H9 (cell line): ENCODE data around the gene SLC39A7. TPM values are rescaled to one million over a fixed set of nuclear protein-coding genes. Genes with fewer than 3 reads are reported as not detected.

ENCODE experiments used
- DNase-seq: peaks from one replicate; pipeline ENCODE4 v3.0.0-alpha.2; 2017
- H2AFZ ChIP-seq: one replicate; pipeline ENCODE4 v1.6.1; 2013; ENCODE audit warnings: mild to moderate bottlenecking, low read length, control low read depth, moderate library complexity
- H2AK5ac ChIP-seq: 2 replicates; pipeline ENCODE4 v1.6.1; 2013; ENCODE audit warnings: low read length, control low read depth, mixed read lengths; ENCODE audit not compliant: insufficient read length
- H2BK120ac ChIP-seq: one replicate; pipeline ENCODE4 v1.6.1; 2013; ENCODE audit warnings: low read depth, mild to moderate bottlenecking, low read length, control low read depth, inconsistent platforms; ENCODE audit not compliant: poor library complexity, severe bottlenecking
- H2BK12ac ChIP-seq: 2 replicates; pipeline ENCODE4 v1.6.1; 2013; ENCODE audit warnings: low read length, control low read depth, mixed read lengths, low read depth; ENCODE audit not compliant: insufficient read length
- H2BK15ac ChIP-seq: 2 replicates; pipeline ENCODE4 v1.6.1; 2013; ENCODE audit warnings: low read depth, low read length, control low read depth
- H2BK20ac ChIP-seq: one replicate; pipeline ENCODE4 v1.6.1; 2013; ENCODE audit warnings: low read depth, mild to moderate bottlenecking, low read length, control low read depth, inconsistent platforms; ENCODE audit not compliant: poor library complexity, severe bottlenecking
- H2BK5ac ChIP-seq: 2 replicates; pipeline ENCODE4 v1.6.1; 2013; ENCODE audit warnings: low read length, control low read depth, mixed read lengths; ENCODE audit not compliant: insufficient read length
- H3K14ac ChIP-seq: 2 replicates; pipeline ENCODE4 v1.6.1; 2013; ENCODE audit warnings: low read length, control low read depth; ENCODE audit not compliant: insufficient read depth
- H3K18ac ChIP-seq: 2 replicates; pipeline ENCODE4 v1.6.1; 2013; ENCODE audit warnings: low read depth, mild to moderate bottlenecking, mixed read lengths, low read length, control low read depth; ENCODE audit not compliant: insufficient read length
- H3K23ac ChIP-seq: 2 replicates; pipeline ENCODE4 v1.6.1; 2013; ENCODE audit warnings: low read length, control low read depth, mixed read lengths, low read depth; ENCODE audit not compliant: insufficient read length
- H3K23me2 ChIP-seq: 2 replicates; pipeline ENCODE4 v1.6.1; 2013; ENCODE audit warnings: low read depth, mild to moderate bottlenecking, mixed read lengths, low read length, control low read depth; ENCODE audit not compliant: insufficient read length, poor library complexity, severe bottlenecking
- H3K27ac ChIP-seq: 2 replicates; pipeline ENCODE4 v1.5.1; 2013; ENCODE audit warnings: low read length, control low read depth, mixed read lengths, low read depth; ENCODE audit not compliant: insufficient read length
- H3K27me3 ChIP-seq: 2 replicates; pipeline ENCODE4 v1.6.1; 2013; ENCODE audit warnings: low read length, control low read depth, inconsistent platforms; ENCODE audit not compliant: insufficient read depth
- H3K4ac ChIP-seq: 2 replicates; pipeline ENCODE4 v1.6.1; 2013; ENCODE audit warnings: low read depth, mild to moderate bottlenecking, control low read depth, inconsistent platforms, low read length, moderate library complexity
- H3K4me1 ChIP-seq: 2 replicates; pipeline ENCODE4 v1.6.1; 2013; ENCODE audit warnings: low read length, control low read depth, inconsistent platforms; ENCODE audit not compliant: insufficient read depth
- H3K4me2 ChIP-seq: 2 replicates; pipeline ENCODE4 v1.6.1; 2013; ENCODE audit warnings: low read length, control low read depth, mixed read lengths; ENCODE audit not compliant: insufficient read length, insufficient read depth
- H3K56ac ChIP-seq: 2 replicates; pipeline ENCODE4 v1.6.1; 2013; ENCODE audit warnings: low read depth, mild to moderate bottlenecking, mixed read lengths, low read length, control low read depth; ENCODE audit not compliant: insufficient read length
- H3K79me1 ChIP-seq: 2 replicates; pipeline ENCODE4 v1.6.1; 2013; ENCODE audit warnings: low read depth, mild to moderate bottlenecking, moderate library complexity, low read length, control low read depth, inconsistent platforms; ENCODE audit not compliant: insufficient read depth, poor library complexity, severe bottlenecking
- H3K79me2 ChIP-seq: 2 replicates; pipeline ENCODE4 v1.6.1; 2013; ENCODE audit warnings: low read length, control low read depth, inconsistent platforms; ENCODE audit not compliant: insufficient read depth
- H3K9ac ChIP-seq: 2 replicates; pipeline ENCODE4 v1.6.1; 2013; ENCODE audit warnings: low read length, control low read depth, mixed read lengths; ENCODE audit not compliant: insufficient read length; ENCODE audit errors: extremely low read depth
- H3K9me3 ChIP-seq: one replicate; pipeline ENCODE4 v1.6.1; 2013; ENCODE audit warnings: low read depth, low read length, inconsistent platforms; ENCODE audit not compliant: control insufficient read depth
- H3T11ph ChIP-seq: one replicate; pipeline ENCODE4 v1.6.1; 2013; ENCODE audit warnings: mild to moderate bottlenecking, low read length, control low read depth, inconsistent platforms
- H4K20me1 ChIP-seq: one replicate; pipeline ENCODE4 v1.6.1; 2013; ENCODE audit not compliant: control insufficient read depth, insufficient read length, insufficient read depth
- H4K5ac ChIP-seq: 2 replicates; pipeline ENCODE4 v1.6.1; 2013; ENCODE audit warnings: low read depth, mild to moderate bottlenecking, mixed read lengths, low read length, control low read depth; ENCODE audit not compliant: insufficient read length
- H4K8ac ChIP-seq: replicated peaks from 2 replicates; pipeline ENCODE4 v1.6.1; 2013; ENCODE audit warnings: low read length, control low read depth, mixed read lengths, low read depth; ENCODE audit not compliant: insufficient read length
- H4K91ac ChIP-seq: 2 replicates; pipeline ENCODE4 v1.6.1; 2013; ENCODE audit warnings: low read depth, mild to moderate bottlenecking, moderate library complexity, mixed read lengths, low read length, control low read depth; ENCODE audit not compliant: insufficient read length
- H3K27ac Mint-ChIP-seq, 3 experiments: 2 replicates in 2 of 3; 3 replicates in 1 of 3; pipeline ENCODE4 v1.8.0; 2020 to 2021; ENCODE audit warnings: mixed read lengths in 3 of 3, mild to moderate bottlenecking in 1 of 3, moderate library complexity in 1 of 3
- H3K27me3 Mint-ChIP-seq: 2 replicates; pipeline ENCODE4 v1.8.0; 2021; ENCODE audit warnings: low read depth, mild to moderate bottlenecking, moderate library complexity, mixed read lengths
- H3K36me3 Mint-ChIP-seq, 3 experiments: 2 replicates in 2 of 3; 3 replicates in 1 of 3; pipeline ENCODE4 v1.8.0; 2020 to 2021; ENCODE audit warnings: low read depth in 3 of 3, mixed read lengths in 3 of 3; ENCODE audit not compliant: insufficient read depth in 1 of 3
- H3K4me1 Mint-ChIP-seq, 2 experiments: 2 replicates each; pipeline ENCODE4 v1.8.0; 2020; ENCODE audit warnings: mixed read lengths in 2 of 2
- H3K4me3 Mint-ChIP-seq, 2 experiments: 2 replicates in 1 of 2; 3 replicates in 1 of 2; pipeline ENCODE4 v1.8.0; 2020 to 2021; ENCODE audit warnings: mild to moderate bottlenecking in 2 of 2, mixed read lengths in 2 of 2, moderate library complexity in 1 of 2
- H3K9me3 Mint-ChIP-seq, 2 experiments: 2 replicates in 1 of 2; 3 replicates in 1 of 2; pipeline ENCODE4 v1.8.0; 2020; ENCODE audit warnings: mild to moderate bottlenecking in 2 of 2, mixed read lengths in 2 of 2, moderate library complexity in 1 of 2
- WGBS: extraction: QIAGEN DNeasy Blood & Tissue Kit; methylation state at CpG from one replicate; pipeline ENCODE4 v1.1.7; 2013; ENCODE audit warnings: missing lambda C conversion rate, low lambda C conversion rate, mixed read lengths; ENCODE audit not compliant: insufficient read length; ENCODE audit errors: extremely low coverage; 5-methylcytosine and 5-hydroxymethylcytosine counted together
- total RNA-seq: library from RNA; stranded (reverse); gene quantifications from 2 replicates; pipeline ENCODE4 v1.2.1, GENCODE V29; 2021
- TF ChIP-seq, protein P1 (sequence below): fragments of 200-600 bp; sonication (generic); conservative IDR thresholded peaks from 3 replicates; pipeline ENCODE4 v1.8.0; 2021; ENCODE audit warnings: antibody characterized with exemption, mild to moderate bottlenecking

SLC39A7 gene
- total RNA-seq, 1 experiment from 2014 or later, result 107 TPM

DNA sequence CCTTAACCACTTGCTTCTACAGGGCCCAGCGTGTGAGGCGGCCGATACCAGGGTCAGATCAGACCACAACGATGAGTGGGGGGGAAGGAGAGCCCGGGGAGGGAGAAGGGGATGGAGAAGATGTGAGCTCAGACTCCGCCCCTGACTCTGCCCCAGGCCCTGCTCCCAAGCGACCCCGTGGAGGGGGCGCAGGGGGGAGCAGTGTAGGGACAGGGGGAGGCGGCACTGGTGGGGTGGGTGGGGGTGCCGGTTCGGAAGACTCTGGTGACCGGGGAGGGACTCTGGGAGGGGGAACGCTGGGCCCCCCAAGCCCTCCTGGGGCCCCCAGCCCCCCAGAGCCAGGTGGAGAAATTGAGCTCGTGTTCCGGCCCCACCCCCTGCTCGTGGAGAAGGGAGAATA, 10.5 kb downstream of the SLC39A7 start:
- H4K5ac ChIP-seq, result no peak overlapping the region
- H3K27me3 Mint-ChIP-seq, result peaks cover 82% of the 10 kb centered on the region
- no peaks in the 10 kb centered on the region for H3K9me3 Mint-ChIP-seq
- no peak overlapping the region for H3K27ac Mint-ChIP-seq
- no peak overlapping the region for H3K14ac ChIP-seq
- H2BK15ac ChIP-seq, result no peak overlapping the region
- TF ChIP-seq, protein P1, sequence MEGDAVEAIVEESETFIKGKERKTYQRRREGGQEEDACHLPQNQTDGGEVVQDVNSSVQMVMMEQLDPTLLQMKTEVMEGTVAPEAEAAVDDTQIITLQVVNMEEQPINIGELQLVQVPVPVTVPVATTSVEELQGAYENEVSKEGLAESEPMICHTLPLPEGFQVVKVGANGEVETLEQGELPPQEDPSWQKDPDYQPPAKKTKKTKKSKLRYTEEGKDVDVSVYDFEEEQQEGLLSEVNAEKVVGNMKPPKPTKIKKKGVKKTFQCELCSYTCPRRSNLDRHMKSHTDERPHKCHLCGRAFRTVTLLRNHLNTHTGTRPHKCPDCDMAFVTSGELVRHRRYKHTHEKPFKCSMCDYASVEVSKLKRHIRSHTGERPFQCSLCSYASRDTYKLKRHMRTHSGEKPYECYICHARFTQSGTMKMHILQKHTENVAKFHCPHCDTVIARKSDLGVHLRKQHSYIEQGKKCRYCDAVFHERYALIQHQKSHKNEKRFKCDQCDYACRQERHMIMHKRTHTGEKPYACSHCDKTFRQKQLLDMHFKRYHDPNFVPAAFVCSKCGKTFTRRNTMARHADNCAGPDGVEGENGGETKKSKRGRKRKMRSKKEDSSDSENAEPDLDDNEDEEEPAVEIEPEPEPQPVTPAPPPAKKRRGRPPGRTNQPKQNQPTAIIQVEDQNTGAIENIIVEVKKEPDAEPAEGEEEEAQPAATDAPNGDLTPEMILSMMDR, result no peak
- H3K9me3 ChIP-seq, result no peaks in the 10 kb centered on the region
- no peaks in the 10 kb centered on the region for H3K79me1 ChIP-seq
- H2BK20ac ChIP-seq, result no peak overlapping the region
- H3K9ac ChIP-seq, result no peak overlapping the region
- H3K27me3 ChIP-seq, result peaks cover 46% of the 10 kb centered on the region
- no peaks in the 10 kb centered on the region for H3K4me1 ChIP-seq
- no peak overlapping the region for H2AFZ ChIP-seq
- H2BK12ac ChIP-seq, result no peak overlapping the region
- no peak overlapping the region for H4K8ac ChIP-seq
- no CpG with 5 or more reads among the region's 17 CpGs for WGBS
- H3T11ph ChIP-seq, result no peak overlapping the region
- H3K4me2 ChIP-seq, result no peak overlapping the region
- H2AK5ac ChIP-seq, result no peak overlapping the region
- H3K23me2 ChIP-seq, result peaks cover 20% of the 10 kb centered on the region
- no peaks in the 10 kb centered on the region for H3K79me2 ChIP-seq
- peak overlapping the region in 1 of 2 experiments; percentile 53; a peak in 1 of 5 replicates for H3K4me3 Mint-ChIP-seq
- no peak overlapping the region for H3K23ac ChIP-seq
- H3K18ac ChIP-seq, result no peak overlapping the region
- no peak for DNase-seq
- no peak overlapping the region for H4K91ac ChIP-seq
- H3K56ac ChIP-seq, result no peak overlapping the region
- H2BK120ac ChIP-seq, result no peak overlapping the region
- no peak overlapping the region for H3K27ac ChIP-seq
- H4K20me1 ChIP-seq, result peaks cover 3% of the 10 kb centered on the region
- H3K4ac ChIP-seq, result no peak overlapping the region
- H3K4me1 Mint-ChIP-seq, result peaks cover 39 to 55% of the 10 kb centered on the region in 2 experiments
- H2BK5ac ChIP-seq, result no peak overlapping the region
- H3K36me3 Mint-ChIP-seq, result peaks cover 7 to 24% (median 16%) of the 10 kb centered on the region in 3 experiments; a peak in 6 of 7 replicates
